HL-60 (cell line): ENCODE data around the gene DIAPH3.

Experiments used
- DNase-seq, 2 experiments: peaks; one replicate each; pipeline ENCODE4 v3.0.0-alpha.2; 2010 to 2020; ENCODE audit warnings: low read depth in 1 of 2, low spot score in 1 of 2
- H3K27ac ChIP-seq: fragments of 250-450 bp; sonication (Bioruptor Pico); replicated peaks from 2 replicates; pipeline ENCODE4 v1.5.1; 2020; ENCODE audit warnings: mild to moderate bottlenecking, moderate library complexity
- H3K27me3 ChIP-seq: fragments of 250-450 bp; sonication (Bioruptor Pico); 2 replicates; pipeline ENCODE4 v1.5.1; 2021; ENCODE audit warnings: mild to moderate bottlenecking, moderate library complexity; ENCODE audit not compliant: insufficient read depth, poor library complexity, severe bottlenecking
- H3K4me3 ChIP-seq: replicated peaks from 2 replicates; pipeline ENCODE4 v1.5.1; 2011; ENCODE audit warnings: mild to moderate bottlenecking, control low read depth, low read length; ENCODE audit not compliant: insufficient read depth
- GABPA ChIP-seq: IDR thresholded peaks from 2 replicates; pipeline ENCODE4 v1.6.1; 2012; ENCODE audit warnings: low read depth
- POLR2AphosphoS5 ChIP-seq: IDR thresholded peaks from 2 replicates; pipeline ENCODE4 v1.6.1; 2012; ENCODE audit warnings: low read depth
- REST ChIP-seq: IDR thresholded peaks from 2 replicates; pipeline ENCODE4 v1.6.1; 2012; ENCODE audit warnings: low read depth; ENCODE audit not compliant: insufficient replicate concordance
- SPI1 ChIP-seq: IDR thresholded peaks from 2 replicates; pipeline ENCODE4 v1.6.1; 2012; ENCODE audit warnings: low read depth, mild to moderate bottlenecking, borderline replicate concordance
- TF ChIP-seq, protein P1 (sequence below): IDR thresholded peaks from one replicate; pipeline ENCODE4 v1.5.1; 2011; ENCODE audit warnings: low read length, control low read depth, inconsistent platforms; ENCODE audit not compliant: insufficient read depth

DIAPH3 gene

DNA sequence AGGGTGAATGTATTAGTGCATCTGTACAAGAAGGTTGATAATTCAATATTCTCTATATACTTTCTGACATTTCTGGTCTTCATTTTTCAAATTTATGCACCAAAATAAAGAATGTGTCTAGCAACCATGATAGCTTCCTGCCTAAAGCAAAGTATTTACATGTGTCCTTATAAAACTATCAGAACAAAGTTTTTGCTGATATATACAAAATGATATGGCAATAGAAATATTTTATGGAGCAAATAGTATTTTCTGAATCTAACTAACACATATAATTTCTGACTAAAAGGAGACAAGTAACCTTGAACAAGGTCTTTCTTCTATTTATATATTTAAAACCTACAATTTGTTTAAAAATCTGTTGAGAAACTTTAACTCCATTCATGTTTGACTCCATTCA is 184.9 kb downstream of the DIAPH3 start:
- TF ChIP-seq REST (no peak), SPI1 (no peak), GABPA (no peak), POLR2AphosphoS5 (no peak)
- TF ChIP-seq, protein P1, sequence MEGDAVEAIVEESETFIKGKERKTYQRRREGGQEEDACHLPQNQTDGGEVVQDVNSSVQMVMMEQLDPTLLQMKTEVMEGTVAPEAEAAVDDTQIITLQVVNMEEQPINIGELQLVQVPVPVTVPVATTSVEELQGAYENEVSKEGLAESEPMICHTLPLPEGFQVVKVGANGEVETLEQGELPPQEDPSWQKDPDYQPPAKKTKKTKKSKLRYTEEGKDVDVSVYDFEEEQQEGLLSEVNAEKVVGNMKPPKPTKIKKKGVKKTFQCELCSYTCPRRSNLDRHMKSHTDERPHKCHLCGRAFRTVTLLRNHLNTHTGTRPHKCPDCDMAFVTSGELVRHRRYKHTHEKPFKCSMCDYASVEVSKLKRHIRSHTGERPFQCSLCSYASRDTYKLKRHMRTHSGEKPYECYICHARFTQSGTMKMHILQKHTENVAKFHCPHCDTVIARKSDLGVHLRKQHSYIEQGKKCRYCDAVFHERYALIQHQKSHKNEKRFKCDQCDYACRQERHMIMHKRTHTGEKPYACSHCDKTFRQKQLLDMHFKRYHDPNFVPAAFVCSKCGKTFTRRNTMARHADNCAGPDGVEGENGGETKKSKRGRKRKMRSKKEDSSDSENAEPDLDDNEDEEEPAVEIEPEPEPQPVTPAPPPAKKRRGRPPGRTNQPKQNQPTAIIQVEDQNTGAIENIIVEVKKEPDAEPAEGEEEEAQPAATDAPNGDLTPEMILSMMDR: no peak
- Histone ChIP-seq H3K27me3 (no peaks in the 10 kb centered on the region), H3K4me3 (no peak overlapping the region), H3K27ac (no peak overlapping the region)
- no peak for DNase-seq

- no peak for DNase-seq
Observed at GRCh38 chr13:59976856-59977255, 186.9 kb downstream of the DIAPH3 start.

DNA sequence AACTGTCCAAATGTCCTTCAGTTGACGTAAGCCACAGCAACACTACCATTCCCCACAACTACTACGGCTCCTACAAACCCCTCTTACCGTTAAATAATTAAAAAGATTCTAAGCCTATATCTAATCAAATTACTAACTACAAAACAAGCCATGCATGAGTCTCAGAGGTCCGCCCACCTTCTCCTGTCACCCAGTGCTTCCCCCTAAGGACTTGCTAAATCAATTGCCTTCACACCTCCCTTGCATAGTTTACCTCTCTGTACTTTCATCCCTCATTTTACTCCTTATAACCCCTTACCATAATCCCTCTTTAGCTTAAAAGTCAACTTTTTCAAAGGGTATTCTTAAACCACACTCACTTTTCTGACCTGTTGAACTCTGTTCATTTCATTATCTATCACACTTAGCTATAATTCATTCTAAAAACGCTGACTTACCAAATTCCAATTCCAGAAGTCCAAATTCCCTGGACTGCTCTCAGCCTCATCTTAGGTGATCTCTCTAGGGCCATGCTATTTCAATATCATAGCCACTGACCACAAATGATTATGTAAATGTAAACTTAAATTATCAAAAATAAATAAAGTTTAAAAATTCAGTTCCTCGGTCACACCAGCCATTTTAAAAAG is 187.8 kb downstream of the DIAPH3 start:
- no peak for TF ChIP-seq POLR2AphosphoS5
- TF ChIP-seq, protein P1: no peak
- no peak for TF ChIP-seq REST
- TF ChIP-seq GABPA: no peak
- no peak for TF ChIP-seq SPI1
- no peak for DNase-seq
- H3K27me3 ChIP-seq: no peaks in the 10 kb centered on the region
- no peak overlapping the region for H3K4me3 ChIP-seq
- no peak overlapping the region for H3K27ac ChIP-seq

More at GRCh38 chr13:59976856-59977255, 186.9 kb downstream of the DIAPH3 start:
- Histone ChIP-seq H3K27me3 (no peaks in the 10 kb centered on the region), H3K4me3 (no peak overlapping the region), H3K27ac (no peak overlapping the region)
- TF ChIP-seq SPI1 (no peak), POLR2AphosphoS5 (no peak), REST (no peak), GABPA (no peak)
- TF ChIP-seq, protein P1: no peak
